Stomach (tissue), 4 donors: ENCODE data around the gene SHOX.

Source experiments
- POLR2AphosphoS5 ChIP-seq, 3 donors: sonication (generic); formaldehyde crosslinking; IDR thresholded peaks; one replicate each; pipeline ENCODE4 v1.6.1; 2016; ENCODE audit warnings: antibody characterized with exemption in 3 of 3
- TF ChIP-seq, protein P1 (sequence below), 7 experiments: fragments of 450-650 bp in 4 of 7; fragments of 200-600 bp in 3 of 7; sonication (generic) in 3 of 7; IDR thresholded peaks; one replicate each; pipeline ENCODE4 v1.5.1; 2016 to 2019; ENCODE audit warnings: antibody characterized with exemption in 7 of 7, control low read depth in 2 of 7, mild to moderate bottlenecking in 1 of 7

GRCh38 chrX:630612-631496 is at the start of gene SHOX:
- TF ChIP-seq, protein P1, sequence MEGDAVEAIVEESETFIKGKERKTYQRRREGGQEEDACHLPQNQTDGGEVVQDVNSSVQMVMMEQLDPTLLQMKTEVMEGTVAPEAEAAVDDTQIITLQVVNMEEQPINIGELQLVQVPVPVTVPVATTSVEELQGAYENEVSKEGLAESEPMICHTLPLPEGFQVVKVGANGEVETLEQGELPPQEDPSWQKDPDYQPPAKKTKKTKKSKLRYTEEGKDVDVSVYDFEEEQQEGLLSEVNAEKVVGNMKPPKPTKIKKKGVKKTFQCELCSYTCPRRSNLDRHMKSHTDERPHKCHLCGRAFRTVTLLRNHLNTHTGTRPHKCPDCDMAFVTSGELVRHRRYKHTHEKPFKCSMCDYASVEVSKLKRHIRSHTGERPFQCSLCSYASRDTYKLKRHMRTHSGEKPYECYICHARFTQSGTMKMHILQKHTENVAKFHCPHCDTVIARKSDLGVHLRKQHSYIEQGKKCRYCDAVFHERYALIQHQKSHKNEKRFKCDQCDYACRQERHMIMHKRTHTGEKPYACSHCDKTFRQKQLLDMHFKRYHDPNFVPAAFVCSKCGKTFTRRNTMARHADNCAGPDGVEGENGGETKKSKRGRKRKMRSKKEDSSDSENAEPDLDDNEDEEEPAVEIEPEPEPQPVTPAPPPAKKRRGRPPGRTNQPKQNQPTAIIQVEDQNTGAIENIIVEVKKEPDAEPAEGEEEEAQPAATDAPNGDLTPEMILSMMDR (IDR thresholded peaks at IDR 0.05): no peak
- TF ChIP-seq POLR2AphosphoS5 (IDR thresholded peaks at IDR 0.05): no peak
